GM18507 (cell line): ENCODE data around the gene NTNG2.

ENCODE experiments used
- DNase-seq: peaks from one replicate; pipeline ENCODE4 v3.0.0; 2011; ENCODE audit warnings: low read depth; ENCODE audit not compliant: insufficient read length; ENCODE audit errors: extremely low spot score
- FAIRE-seq: peaks from 2 replicates; lab custom pipeline; 2011; peaks lifted over from hg19 to GRCh38; lab: Jason Lieb, UNC

Gene NTNG2

DNA sequence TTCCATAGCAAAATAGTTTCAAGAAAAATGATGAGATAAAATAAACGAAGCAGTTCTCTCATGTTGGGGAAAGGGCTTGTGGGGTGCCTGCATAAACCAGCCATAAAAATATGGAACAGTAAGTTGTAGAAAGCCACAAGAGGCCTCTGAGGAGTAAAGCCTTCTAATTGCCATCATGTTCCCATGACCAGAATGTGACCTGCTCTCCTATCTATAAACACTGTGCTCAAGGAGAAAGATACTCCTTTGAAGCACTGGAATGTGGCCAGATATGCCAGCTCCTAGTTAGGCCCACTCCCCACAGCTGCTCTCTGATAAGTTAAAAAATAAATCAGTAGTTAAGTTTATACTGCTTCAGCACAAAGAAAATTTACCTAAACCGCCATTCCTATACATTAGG, 127.1 kb downstream of the NTNG2 start:
- no peak for DNase-seq
- no peak for FAIRE-seq

DNA sequence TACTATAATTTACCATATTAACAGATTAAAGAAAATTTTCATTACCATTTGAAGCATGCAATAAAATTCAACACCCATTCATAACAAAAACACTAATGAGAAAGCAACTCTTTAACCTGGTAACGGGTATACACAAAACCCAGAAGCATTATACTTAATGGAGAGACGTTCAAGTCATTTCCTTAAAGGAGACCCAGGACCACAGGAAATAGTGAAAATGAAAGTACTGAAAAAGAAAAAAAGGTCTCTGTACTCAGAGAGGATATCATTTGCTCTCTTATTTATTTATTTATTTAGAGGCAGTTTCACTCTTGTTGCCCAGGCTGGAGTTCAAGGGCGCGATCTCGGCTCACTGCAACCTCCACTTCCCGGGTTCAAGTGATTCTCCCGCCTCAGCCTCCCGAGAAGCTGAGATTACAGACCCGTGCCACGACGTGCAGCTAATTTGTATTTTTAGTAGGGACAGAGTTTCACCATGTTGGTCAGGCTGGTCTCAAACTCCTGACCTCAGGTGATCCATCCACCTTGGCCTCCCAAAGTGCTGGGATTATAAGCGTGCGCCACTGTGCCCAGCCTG, 131.4 kb downstream of the NTNG2 start:
- DNase-seq: no peak
- FAIRE-seq: no peak
